AML-193 (cell line): Measurements from ENCODE around the gene ERI2.
"Not testable (repeated sequence)": the region's sequence is repeated elsewhere in the genome, so short reads cannot be mapped to it uniquely, and the experiment has no call there.

Experiments used
- DNase-seq, 2 experiments: peaks; one replicate each; lab custom pipeline; 2025; lab: John Stamatoyannopoulos, UW

The ERI2 gene

GRCh38 chr16:20763461-20764232 lies 42.6 kb downstream of the ERI2 start, which contains the start of gene ACSM3:
Gene ACSM3, plus strand, starts transcription at chr16:20764014. Its CDS starts 6,021 bp downstream, at chr16:20770035.
- peak; percentile 87 to 93 for DNase-seq

- DNase-seq, result no peak
Observed at GRCh38 chr16:20762404-20763123, 43.7 kb downstream of the ERI2 start.

DNA sequence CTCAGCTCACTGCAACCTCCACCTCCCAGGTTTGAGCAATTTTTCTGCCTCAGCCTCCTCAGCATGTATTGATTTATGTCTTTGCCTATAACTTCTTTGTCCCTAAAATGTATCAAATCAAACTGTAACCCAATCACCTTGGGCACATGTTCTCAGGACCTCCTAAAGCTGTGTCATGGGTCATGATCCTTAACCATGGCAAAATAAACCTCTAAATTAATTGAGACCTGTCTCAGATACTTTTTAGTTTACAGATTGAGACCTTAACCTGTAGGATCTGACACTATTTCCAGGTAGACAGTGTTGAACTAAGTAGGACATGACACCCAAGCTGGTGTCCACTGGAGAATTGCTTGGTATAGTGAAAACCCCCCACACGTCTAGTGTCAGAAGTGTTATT lies 45.1 kb downstream of the ERI2 start:
- DNase-seq, result no peak

DNA sequence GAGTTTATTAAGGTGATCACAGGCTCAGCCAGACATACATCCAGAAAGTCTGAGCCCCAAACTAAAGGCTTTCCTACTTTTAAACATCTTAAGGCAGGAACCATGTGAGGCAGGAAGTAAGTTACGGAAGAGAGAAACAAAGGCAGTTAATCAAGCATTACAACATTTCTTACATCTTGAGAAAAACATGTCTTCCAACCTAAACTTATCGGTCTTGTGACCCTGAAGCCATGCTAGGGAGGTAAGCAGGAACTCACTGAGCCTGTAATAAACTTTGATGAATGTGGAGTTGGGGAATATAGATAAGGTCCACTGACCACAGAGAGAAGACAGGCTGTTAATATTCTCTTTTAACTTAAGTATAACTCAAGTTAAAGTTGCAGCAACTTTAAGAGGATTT lies 45.9 kb downstream of the ERI2 start:
- DNase-seq, result no peak

DNA sequence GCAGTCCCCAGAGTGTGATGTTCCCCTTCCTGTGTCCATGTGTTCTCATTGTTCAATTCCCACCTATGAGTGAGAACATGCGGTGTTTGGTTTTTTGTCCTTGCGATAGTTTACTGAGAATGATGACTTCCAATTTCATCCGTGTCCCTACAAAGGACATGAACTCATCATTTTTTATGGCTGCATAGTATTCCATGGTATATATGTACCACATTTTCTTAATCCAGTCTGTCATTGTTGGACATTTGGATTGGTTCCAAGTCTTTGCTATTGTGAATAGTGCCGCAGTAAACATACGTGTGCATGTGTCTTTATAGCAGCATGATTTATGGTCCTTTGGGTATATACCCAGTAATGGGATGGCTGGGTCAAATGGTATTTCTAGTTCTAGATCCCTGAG lies 50.5 kb downstream of the ERI2 start:
- not testable (repeated sequence) for DNase-seq

DNA sequence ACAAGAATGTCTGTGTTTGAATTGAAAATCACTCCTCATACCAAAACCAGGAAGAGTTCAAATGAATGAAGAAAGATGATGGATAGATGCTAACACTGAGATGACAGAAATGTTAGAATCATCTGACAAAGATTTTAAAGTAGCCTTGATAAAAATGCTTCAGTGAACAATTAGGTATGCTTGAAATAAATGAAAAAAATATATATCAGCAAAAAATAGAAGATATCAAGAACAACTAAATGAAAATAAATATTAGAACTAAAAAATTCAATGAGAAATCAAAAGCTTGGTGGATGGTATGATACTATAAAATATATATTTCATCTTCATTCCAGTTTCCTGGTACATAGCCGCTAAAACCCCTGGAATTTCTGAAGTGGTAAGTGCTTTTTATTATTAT lies 51.0 kb downstream of the ERI2 start:
- no peak for DNase-seq

DNA sequence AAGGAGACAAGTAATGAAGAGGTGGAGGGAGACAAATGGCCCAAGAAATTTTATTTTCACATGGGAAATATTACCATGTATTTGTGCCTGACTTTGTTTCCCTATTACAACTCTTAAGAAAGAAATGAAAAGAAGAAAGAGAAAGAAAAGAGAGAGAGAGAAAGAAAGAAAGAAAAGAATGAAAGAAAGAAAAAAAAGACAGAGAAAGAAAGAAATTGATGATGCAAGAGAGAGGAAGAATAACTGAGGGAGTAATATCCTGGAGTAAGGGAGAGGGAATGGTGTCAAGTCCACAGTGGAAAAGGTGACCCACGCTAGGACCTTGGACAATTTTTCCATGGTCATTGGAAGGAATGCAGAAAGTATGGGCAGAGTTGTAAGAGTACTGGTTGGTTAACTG lies 52.5 kb downstream of the ERI2 start:
- no peak for DNase-seq

DNA sequence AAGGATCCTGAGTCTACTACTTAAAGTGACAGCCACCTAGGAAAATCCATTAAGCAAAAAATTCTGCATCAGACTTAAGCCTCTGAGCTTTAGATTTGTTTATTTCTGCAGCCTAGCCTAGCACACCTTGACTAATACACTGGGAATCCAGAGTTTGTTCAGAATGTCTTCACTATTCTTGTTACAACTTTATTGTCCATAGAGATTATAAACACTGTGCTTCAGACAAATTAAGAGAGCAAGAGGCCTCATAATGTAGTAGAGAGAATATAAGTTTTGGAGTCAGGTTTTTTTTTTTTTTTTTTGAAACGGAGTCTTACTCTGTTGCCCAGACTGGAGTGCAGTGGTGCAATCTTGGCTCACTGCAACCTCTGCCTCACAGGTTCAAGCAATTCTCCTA lies 55.7 kb downstream of the ERI2 start:
- no peak for DNase-seq

DNA sequence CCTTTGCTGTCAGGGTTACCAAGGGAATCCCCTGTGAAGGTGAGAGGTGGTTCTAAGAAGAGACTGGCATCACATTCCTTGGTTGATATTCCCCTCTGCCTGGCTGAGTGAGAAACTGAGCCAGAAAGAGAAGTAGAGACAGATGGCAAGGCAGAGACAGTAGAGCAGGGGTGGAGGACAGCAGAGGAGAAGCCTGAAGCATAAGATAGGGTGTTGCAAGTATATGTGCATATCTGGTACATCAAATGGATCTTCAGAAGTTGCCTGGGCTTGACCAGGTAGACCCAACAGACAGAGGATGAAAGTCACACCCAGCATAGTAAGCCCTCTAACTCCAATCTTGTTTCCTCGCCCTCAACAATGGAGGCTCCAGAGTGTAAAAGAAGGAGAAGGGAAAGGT lies 56.8 kb downstream of the ERI2 start:
- DNase-seq, result no peak

DNA sequence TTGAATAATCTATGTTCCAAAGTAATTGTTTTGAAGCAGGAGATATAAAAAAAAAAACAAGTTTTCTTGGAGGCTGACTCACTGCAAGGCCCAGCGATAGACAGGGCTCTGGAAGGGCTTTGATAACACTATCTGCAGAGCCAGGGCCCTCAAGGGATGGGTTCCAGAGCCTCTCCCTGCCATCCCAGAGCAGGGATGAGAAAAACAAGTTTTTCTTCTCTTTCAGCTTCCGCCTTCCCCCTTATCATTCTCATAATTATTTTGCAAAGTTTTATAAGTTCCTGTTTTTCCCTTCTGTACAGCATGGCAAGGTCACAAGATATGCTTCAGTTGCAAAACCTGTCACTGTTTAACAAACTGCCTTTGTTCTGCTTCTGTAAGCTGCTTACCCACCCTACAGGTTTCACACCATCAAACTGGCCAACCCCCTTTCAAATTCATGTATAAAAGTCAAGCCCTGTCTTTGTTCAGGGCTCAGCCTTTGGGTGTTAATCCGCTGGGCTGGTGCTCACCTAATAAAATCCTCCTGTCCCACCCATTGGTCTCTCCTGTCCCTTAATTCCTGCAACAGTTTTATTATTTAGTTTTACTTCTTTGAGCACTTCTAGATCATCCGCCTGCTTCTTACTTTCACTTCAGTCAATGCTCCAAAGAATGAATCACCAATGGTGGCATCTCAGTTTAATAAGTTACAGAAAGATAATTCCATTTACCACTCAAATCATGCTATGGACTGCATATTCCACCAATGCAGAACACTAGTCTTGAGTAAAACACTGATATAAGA lies 59.0 kb downstream of the ERI2 start:
- no peak for DNase-seq

GRCh38 chr16:20746461-20746860 lies 59.8 kb downstream of the ERI2 start:
- DNase-seq, result no peak
